Hepatocyte (in vitro differentiated cells): ENCODE measurements around the gene HPX. TPM values are rescaled to one million over a fixed set of nuclear protein-coding genes. Genes with fewer than 3 reads are reported as not detected.

Source experiments
- DNase-seq: peaks from one replicate; pipeline ENCODE4 v3.0.0-alpha.2; 2016; ENCODE audit warnings: low spot score
- H2AFZ ChIP-seq: fragments of 200-600 bp; sonication (generic); 2 replicates; pipeline ENCODE4 v1.6.0; 2016; ENCODE audit warnings: antibody characterized with exemption, mild to moderate bottlenecking
- H3K27ac ChIP-seq: fragments of 200-600 bp; sonication (generic); 2 replicates; pipeline ENCODE4 v1.5.1; 2016; ENCODE audit warnings: mild to moderate bottlenecking
- H3K27me3 ChIP-seq: fragments of 200-600 bp; sonication (generic); 2 replicates; pipeline ENCODE4 v1.6.1; 2016
- H3K36me3 ChIP-seq: fragments of 200-600 bp; sonication (generic); replicated peaks from 2 replicates; pipeline ENCODE4 v1.5.1; 2016; ENCODE audit warnings: low read depth; ENCODE audit not compliant: insufficient read depth
- H3K4me1 ChIP-seq: fragments of 200-600 bp; sonication (generic); 2 replicates; pipeline ENCODE4 v1.5.1; 2016; ENCODE audit warnings: mild to moderate bottlenecking, moderate library complexity; ENCODE audit not compliant: insufficient read depth
- H3K4me2 ChIP-seq: fragments of 200-600 bp; sonication (generic); 2 replicates; pipeline ENCODE4 v1.6.0; 2016
- H3K4me3 ChIP-seq: fragments of 200-600 bp; sonication (generic); 2 replicates; pipeline ENCODE4 v1.5.1; 2016; ENCODE audit warnings: mild to moderate bottlenecking
- H3K79me2 ChIP-seq: fragments of 200-600 bp; sonication (generic); 2 replicates; pipeline ENCODE4 v1.6.0; 2017; ENCODE audit warnings: mild to moderate bottlenecking
- H3K9me2 ChIP-seq: fragments of 200-600 bp; sonication (generic); replicated peaks from 2 replicates; pipeline ENCODE4 v1.6.0; 2017; ENCODE audit warnings: mild to moderate bottlenecking; ENCODE audit not compliant: insufficient read depth
- H3K9me3 ChIP-seq: fragments of 200-600 bp; sonication (generic); 2 replicates; pipeline ENCODE4 v1.5.1; 2016; ENCODE audit warnings: low read depth, mild to moderate bottlenecking
- H4K20me1 ChIP-seq: fragments of 200-600 bp; sonication (generic); 2 replicates; pipeline ENCODE4 v1.6.0; 2016; ENCODE audit warnings: mild to moderate bottlenecking; ENCODE audit not compliant: insufficient read depth, poor library complexity, severe bottlenecking
- CTCF ChIP-seq: fragments of 200-600 bp; sonication (generic); IDR thresholded peaks from 2 replicates; pipeline ENCODE4 v1.5.1; 2016; ENCODE audit warnings: antibody characterized with exemption, mild to moderate bottlenecking; ENCODE audit not compliant: poor library complexity
- EZH2 ChIP-seq: fragments of 200-600 bp; sonication (generic); IDR thresholded peaks from 2 replicates; pipeline ENCODE4 v1.6.1; 2016; ENCODE audit warnings: antibody characterized with exemption, mild to moderate bottlenecking, borderline replicate concordance
- EZH2phosphoT487 ChIP-seq: fragments of 200-600 bp; sonication (generic); IDR thresholded peaks from one replicate; pipeline ENCODE4 v1.6.1; 2018; ENCODE audit warnings: antibody characterized with exemption, mild to moderate bottlenecking, low read depth, moderate library complexity; ENCODE audit not compliant: unreplicated experiment, severe bottlenecking
- WGBS: methylation state at CpG from one replicate; pipeline ENCODE4 v1.1.6; 2016; ENCODE audit warnings: low lambda C conversion rate; ENCODE audit errors: missing lambda C conversion rate; 5-methylcytosine and 5-hydroxymethylcytosine counted together
- polyA plus RNA-seq: library from polyadenylated mRNA; unstranded; fragments of >200 nt; fragmentation: Nextera tagmentation; extraction: Ambion mirVana; gene quantifications from 2 replicates; pipeline ENCODE4 v1.2.1, GENCODE V29; 2016
- total RNA-seq: library from RNA; depleted of rRNA; stranded (reverse); fragments of >200 nt; gene quantifications from 2 replicates; pipeline ENCODE4 v1.2.3, GENCODE V29; 2014

Gene HPX
- total and polyA plus RNA-seq, 2 experiments from 2014 or later = 358 to 361 TPM

GRCh38 chr11:6473451-6474412 lies 32.9 kb upstream of the HPX start, which contains the start of gene TRIM3:
TRIM3 (minus strand) TSS chr11:6473941; CDS start chr11:6465695, 8,246 bp downstream.
- no peaks in the 10 kb centered on the region for H3K36me3 ChIP-seq
- H3K9me3 ChIP-seq = no peaks in the 10 kb centered on the region
- H3K4me3 ChIP-seq = peak within 1 kb of the TSS; percentile 88
- TF ChIP-seq EZH2 (no peak), EZH2phosphoT487 (no peak), CTCF (peak; percentile 48)
- no peaks in the 10 kb centered on the region for H4K20me1 ChIP-seq
- no peaks in the 10 kb centered on the region for H3K27me3 ChIP-seq
- WGBS = under 1% methylated on average over 54 of the region's 87 CpGs
- H3K79me2 ChIP-seq = peaks cover 34% of the 10 kb centered on the region
- peaks cover 35% of the 10 kb centered on the region for H3K4me1 ChIP-seq
- peak within 1 kb of the TSS; percentile 94 for H3K27ac ChIP-seq
- peak; percentile 97 for DNase-seq
- no peaks in the 10 kb centered on the region for H3K9me2 ChIP-seq
- H3K4me2 ChIP-seq = peak within 1 kb of the TSS; percentile 89
- H2AFZ ChIP-seq = peak within 1 kb of the TSS; percentile 99

GRCh38 chr11:6472934-6473333 lies 32.1 kb upstream of the HPX start:
- TF ChIP-seq EZH2 (no peak), EZH2phosphoT487 (no peak), CTCF (no peak)
- H3K27ac ChIP-seq = no peak overlapping the region
- no peaks in the 10 kb centered on the region for H3K9me3 ChIP-seq
- no peak for DNase-seq
- peak overlapping the region; percentile 89 for H3K4me2 ChIP-seq
- H3K4me1 ChIP-seq = peaks cover 39% of the 10 kb centered on the region
- no peaks in the 10 kb centered on the region for H3K27me3 ChIP-seq
- no peak overlapping the region for H3K4me3 ChIP-seq
- 30% methylated on average over 1 of the region's 1 CpG for WGBS
- H3K9me2 ChIP-seq = no peaks in the 10 kb centered on the region
- H3K36me3 ChIP-seq = no peaks in the 10 kb centered on the region
- no peak overlapping the region for H2AFZ ChIP-seq
- H3K79me2 ChIP-seq = peaks cover 42% of the 10 kb centered on the region
- no peaks in the 10 kb centered on the region for H4K20me1 ChIP-seq

DNA sequence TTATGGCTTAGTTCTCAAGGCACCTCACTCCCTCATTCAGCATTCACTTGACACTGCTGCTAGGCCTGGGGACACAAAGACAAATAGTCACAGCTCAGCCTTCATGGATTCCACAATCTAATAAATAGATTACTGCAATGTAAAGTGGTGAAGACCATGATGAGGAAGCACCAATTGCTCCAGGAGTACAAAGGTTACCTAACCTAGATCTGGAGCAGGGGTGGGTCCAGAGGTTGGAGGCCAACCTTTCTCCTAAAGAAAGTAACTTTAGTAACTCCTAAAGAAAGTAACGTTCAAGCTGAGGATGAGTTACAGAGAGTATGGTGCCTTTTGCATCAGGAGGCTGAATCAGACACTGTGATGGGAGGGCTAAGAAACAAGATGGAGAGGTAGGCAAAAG lies 28.8 kb upstream of the HPX start:
- Histone ChIP-seq H3K9me2 (no peaks in the 10 kb centered on the region), H4K20me1 (no peaks in the 10 kb centered on the region), H3K27ac (peak overlapping the region; percentile 75), H3K4me2 (peak overlapping the region; percentile 59), H3K36me3 (no peaks in the 10 kb centered on the region), H3K4me3 (no peak overlapping the region), H3K79me2 (peaks cover 48% of the 10 kb centered on the region), H3K27me3 (no peaks in the 10 kb centered on the region), H3K4me1 (peaks cover 26% of the 10 kb centered on the region), H3K9me3 (no peaks in the 10 kb centered on the region), H2AFZ (no peak overlapping the region)
- 82% methylated on average over 1 of the region's 1 CpG for WGBS
- TF ChIP-seq EZH2 = no peak
- TF ChIP-seq EZH2phosphoT487 = no peak
- TF ChIP-seq CTCF = no peak
- no peak for DNase-seq
